PFSK-1 (cell line): ENCODE data around the gene TRPV3.

Experiments
- POLR2AphosphoS5 ChIP-seq: IDR thresholded peaks from 2 replicates; pipeline ENCODE4 v1.6.1; 2012; ENCODE audit warnings: low read depth, mild to moderate bottlenecking, control low read depth, low read length, moderate library complexity
- SIN3A ChIP-seq: IDR thresholded peaks from 2 replicates; pipeline ENCODE4 v1.6.1; 2012; ENCODE audit warnings: mild to moderate bottlenecking, low read length, moderate library complexity, borderline replicate concordance; ENCODE audit not compliant: insufficient read depth
- TAF1 ChIP-seq: IDR thresholded peaks from 2 replicates; pipeline ENCODE4 v1.6.1; 2012; ENCODE audit warnings: low read length, control low read depth, borderline replicate concordance; ENCODE audit not compliant: insufficient read depth

GRCh38 chr17:3526491-3526890 is 31.1 kb downstream of the TRPV3 start:
- TF ChIP-seq SIN3A (no peak), POLR2AphosphoS5 (no peak), TAF1 (no peak)
